Measurements from ENCODE around the gene LKAAEAR1. TPM values are rescaled to one million over a fixed set of nuclear protein-coding genes. Genes with fewer than 3 reads are reported as not detected.
A peak's percentile ranks its signal among the peaks of the same experiment; 100 is the strongest.

LKAAEAR1 gene
- total RNA-seq, 1 donor from 2014 or later = not detected

DNA sequence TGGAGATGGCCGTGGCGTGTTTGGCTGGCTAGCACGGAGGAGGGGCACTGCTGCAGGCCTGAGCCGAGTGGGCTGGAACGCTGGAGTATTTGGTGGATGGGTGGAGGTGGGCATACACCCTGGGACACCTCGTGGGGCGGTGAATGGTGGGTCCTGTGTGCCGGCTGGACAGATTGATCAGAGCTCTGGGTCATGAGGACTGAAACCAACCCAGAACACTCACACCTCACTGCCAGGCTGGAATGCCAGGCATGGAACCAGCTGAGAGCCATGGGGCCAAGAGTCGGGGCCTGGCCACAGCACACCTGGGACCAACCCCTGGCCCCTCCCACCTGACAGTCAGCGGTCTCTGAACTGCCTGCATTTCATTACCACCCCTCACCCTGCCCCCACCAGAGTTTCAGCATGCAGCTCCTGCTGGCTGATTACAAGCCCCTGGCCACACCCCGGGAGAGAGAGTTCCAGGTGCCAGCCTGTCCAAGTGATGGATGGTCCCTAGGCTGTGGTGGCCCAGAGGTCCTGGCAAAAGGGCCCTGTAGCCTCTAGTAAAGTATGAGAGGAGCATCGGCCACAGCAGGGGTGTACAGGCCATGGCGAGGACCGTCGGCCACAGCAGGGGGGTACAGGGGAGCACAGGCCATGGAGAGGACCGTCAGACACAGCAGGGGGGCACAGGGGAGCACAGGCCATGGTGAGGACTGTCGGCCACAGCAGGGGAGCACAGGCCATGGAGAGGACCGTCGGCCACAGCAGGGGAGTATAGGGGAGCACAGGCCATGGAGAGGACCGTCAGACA is 19.9 kb upstream of the LKAAEAR1 start:
- no peaks in the 10 kb centered on the region for H3K9me3 Mint-ChIP-seq
- H3K27me3 Mint-ChIP-seq (ENCODE audit: low read depth) = peaks cover 31% of the 10 kb centered on the region
- H3K36me3 Mint-ChIP-seq (ENCODE audit: low read depth) = no peaks in the 10 kb centered on the region
- TF ChIP-seq, protein P1, sequence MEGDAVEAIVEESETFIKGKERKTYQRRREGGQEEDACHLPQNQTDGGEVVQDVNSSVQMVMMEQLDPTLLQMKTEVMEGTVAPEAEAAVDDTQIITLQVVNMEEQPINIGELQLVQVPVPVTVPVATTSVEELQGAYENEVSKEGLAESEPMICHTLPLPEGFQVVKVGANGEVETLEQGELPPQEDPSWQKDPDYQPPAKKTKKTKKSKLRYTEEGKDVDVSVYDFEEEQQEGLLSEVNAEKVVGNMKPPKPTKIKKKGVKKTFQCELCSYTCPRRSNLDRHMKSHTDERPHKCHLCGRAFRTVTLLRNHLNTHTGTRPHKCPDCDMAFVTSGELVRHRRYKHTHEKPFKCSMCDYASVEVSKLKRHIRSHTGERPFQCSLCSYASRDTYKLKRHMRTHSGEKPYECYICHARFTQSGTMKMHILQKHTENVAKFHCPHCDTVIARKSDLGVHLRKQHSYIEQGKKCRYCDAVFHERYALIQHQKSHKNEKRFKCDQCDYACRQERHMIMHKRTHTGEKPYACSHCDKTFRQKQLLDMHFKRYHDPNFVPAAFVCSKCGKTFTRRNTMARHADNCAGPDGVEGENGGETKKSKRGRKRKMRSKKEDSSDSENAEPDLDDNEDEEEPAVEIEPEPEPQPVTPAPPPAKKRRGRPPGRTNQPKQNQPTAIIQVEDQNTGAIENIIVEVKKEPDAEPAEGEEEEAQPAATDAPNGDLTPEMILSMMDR (conservative IDR thresholded peaks at IDR 0.05) = no peak
- no peak overlapping the region for H3K4me3 Mint-ChIP-seq
- H3K4me1 Mint-ChIP-seq = peaks cover 4% of the 10 kb centered on the region
- H3K27ac Mint-ChIP-seq (ENCODE audit: unreplicated experiment) = no peak overlapping the region
- DNase-seq (ENCODE audit: low read depth, low spot score) = no peak

DNA sequence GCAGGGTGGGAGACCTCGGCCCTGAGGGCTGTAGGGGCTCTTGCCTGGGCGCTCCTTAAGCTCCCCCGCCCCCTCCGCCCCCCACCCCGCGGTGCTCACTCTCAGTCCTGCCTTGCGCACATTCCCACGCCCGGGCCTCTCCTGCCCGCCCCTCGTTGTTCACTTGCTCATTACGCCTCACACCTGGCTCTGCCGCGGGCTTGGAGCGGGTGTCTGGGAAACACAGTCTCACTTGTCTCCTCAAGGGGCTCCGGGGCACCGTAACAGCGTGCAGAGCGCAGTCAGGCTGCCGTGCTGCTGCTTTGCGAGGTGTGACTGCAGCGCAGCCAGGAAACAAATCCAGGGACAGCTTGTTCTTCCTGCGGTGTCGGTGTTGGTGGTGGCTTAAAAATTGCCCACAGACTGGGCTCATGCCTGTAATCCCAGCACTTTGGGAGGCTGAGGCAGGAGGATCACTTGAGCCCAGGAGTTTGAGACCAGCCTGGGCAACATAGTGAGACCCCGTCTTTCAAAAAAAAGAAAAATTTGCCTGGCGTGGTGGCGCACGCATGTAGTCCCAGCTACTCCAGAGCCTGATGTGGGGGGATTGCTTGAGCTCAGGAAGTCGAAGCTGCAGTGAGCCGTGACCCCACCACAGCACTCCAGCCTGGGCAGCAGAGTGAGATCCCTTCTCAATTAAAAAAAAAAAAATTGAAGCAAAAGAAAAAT is 18.6 kb upstream of the LKAAEAR1 start:
- DNase-seq (ENCODE audit: low read depth, low spot score) = no peak
- Mint-ChIP-seq H3K9me3 (no peaks in the 10 kb centered on the region), H3K4me3 (no peak overlapping the region), H3K36me3 (ENCODE audit: low read depth) (no peaks in the 10 kb centered on the region), H3K4me1 (peaks cover 4% of the 10 kb centered on the region), H3K27ac (ENCODE audit: unreplicated experiment) (no peak overlapping the region), H3K27me3 (ENCODE audit: low read depth) (peaks cover 31% of the 10 kb centered on the region)
- TF ChIP-seq, protein P1 (conservative IDR thresholded peaks at IDR 0.05) = no peak

DNA sequence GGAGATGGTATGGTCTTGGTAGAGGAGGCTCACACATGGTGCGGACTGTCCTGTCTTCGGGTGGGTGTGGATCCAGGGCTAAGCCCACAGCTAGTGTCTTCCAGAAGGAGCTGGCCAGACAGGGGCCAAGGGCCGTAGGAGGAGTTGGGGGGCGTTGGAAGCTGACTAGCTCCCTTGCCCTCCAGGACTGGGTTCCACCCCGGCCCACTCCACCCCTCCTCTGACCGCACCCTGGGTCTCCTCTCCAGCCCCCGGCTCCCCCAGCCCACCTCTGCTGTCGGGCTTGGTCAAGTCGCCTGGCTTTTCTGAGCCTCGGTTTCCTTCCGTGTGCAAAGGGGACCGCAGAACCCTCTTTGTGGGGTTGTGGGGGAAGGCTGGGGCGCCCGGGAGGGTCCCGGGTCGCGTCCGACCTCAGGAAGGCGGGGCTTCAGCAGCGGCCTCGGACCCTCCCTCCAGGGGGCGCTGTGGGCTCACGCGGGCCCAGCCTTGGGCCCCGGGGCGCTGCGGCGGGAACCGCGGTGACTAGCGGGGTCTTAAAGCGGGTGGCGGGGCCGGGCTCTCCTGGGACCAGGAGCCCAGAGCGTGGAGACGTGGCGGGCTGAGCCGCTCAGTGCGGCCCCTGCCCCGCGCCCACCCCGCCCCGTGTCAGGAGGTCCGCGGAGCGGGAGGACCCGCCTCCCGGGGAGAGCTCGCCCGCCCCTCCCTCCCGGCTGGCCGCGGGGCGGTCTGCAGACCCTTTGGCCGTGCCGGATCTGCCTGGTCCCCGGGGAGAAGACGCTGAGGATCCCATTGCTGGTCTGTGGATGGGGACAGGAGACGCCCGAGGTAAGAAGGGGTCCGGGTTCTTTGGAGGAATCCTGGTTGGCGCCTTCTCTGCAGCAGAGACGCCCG is 17.8 kb upstream of the LKAAEAR1 start:
- TF ChIP-seq, protein P1 (conservative IDR thresholded peaks at IDR 0.05) = peak; percentile 89
- Mint-ChIP-seq H3K4me3 (no peak overlapping the region), H3K27ac (ENCODE audit: unreplicated experiment) (no peak overlapping the region), H3K27me3 (ENCODE audit: low read depth) (peaks cover 31% of the 10 kb centered on the region), H3K4me1 (peaks cover 4% of the 10 kb centered on the region), H3K9me3 (peaks cover under 1% of the 10 kb centered on the region), H3K36me3 (ENCODE audit: low read depth) (peaks cover under 1% of the 10 kb centered on the region)
- peak; percentile 61 for DNase-seq (ENCODE audit: low read depth, low spot score)

DNA sequence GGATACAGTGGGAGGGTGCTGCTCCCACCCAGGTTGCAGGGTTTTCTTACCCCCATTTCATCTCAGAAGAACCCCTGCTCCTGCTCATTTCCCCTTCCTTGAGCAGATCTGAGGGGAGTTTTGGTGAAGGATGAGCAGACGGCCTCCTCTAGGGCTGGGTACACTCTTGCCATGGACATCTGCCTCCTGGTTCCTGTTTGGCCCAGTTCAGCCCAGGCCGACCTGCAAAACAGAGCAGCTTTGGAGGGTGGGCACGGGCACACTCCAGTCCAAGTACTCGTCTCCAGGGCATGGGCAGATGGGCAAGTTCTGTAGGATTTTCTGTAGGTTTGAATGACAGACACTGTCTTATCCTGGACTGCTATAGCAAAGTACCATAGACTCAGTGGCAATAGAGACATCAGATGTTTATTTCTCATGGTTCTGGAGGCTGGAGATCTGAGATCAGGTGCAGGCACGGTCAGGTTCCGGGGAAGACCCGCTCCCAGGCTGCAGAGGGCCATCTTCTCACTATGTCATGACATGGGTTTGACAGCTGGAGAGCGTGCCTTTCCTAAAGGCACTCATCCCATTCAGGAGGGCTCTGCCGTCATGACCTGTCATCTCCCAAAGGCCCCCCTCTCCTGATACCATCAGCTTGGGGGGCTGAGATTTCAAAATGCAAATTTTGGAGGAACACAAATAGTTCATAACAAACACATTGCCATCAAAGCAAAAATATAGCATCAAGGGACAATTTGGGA is 16.9 kb upstream of the LKAAEAR1 start:
- no peak for DNase-seq (ENCODE audit: low read depth, low spot score)
- Mint-ChIP-seq H3K4me3 (no peak overlapping the region), H3K4me1 (peaks cover 4% of the 10 kb centered on the region), H3K27ac (ENCODE audit: unreplicated experiment) (no peak overlapping the region), H3K27me3 (ENCODE audit: low read depth) (peaks cover 34% of the 10 kb centered on the region), H3K36me3 (ENCODE audit: low read depth) (peaks cover 4% of the 10 kb centered on the region), H3K9me3 (peaks cover 8% of the 10 kb centered on the region)
- TF ChIP-seq, protein P1 (conservative IDR thresholded peaks at IDR 0.05) = no peak

DNA sequence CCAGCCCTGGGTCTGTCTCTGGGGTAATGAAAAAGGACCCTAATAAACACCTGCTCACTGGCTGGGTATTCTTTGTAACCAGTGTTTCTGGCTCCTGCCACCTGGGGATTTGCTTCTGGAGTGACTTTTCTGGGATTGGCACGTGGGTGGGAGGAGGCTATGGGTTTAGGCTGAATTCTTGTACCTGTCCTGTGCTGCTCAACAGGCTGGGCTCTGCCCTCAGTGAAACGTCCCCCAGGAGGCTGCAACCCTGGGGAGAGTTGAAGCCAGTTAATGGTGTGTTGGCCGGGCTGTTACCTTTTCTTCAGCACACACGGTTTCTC is 16.3 kb upstream of the LKAAEAR1 start:
- TF ChIP-seq, protein P1 (conservative IDR thresholded peaks at IDR 0.05) = no peak
- H3K4me1 Mint-ChIP-seq = peaks cover 4% of the 10 kb centered on the region
- peaks cover 34% of the 10 kb centered on the region for H3K27me3 Mint-ChIP-seq (ENCODE audit: low read depth)
- DNase-seq (ENCODE audit: low read depth, low spot score) = no peak
- no peak overlapping the region for H3K27ac Mint-ChIP-seq (ENCODE audit: unreplicated experiment)
- peaks cover 8% of the 10 kb centered on the region for H3K9me3 Mint-ChIP-seq
- H3K4me3 Mint-ChIP-seq = no peak overlapping the region
- H3K36me3 Mint-ChIP-seq (ENCODE audit: low read depth) = peaks cover 4% of the 10 kb centered on the region

All from neural crest cell (in vitro differentiated cells).